CD4-positive, alpha-beta T cell treated with Interleukin-15 for 1 hour (primary cell): ENCODE results near the gene SYT10.
"Not testable (repeated sequence)": the region's sequence is repeated elsewhere in the genome, so short reads cannot be mapped to it uniquely, and the experiment has no call there.

ENCODE experiments used
- DNase-seq: peaks from one replicate; pipeline ENCODE4 v3.0.0-alpha.2; 2020

The SYT10 gene

GRCh38 chr12:33331961-33332398, 107.6 kb downstream of the SYT10 start:
- DNase-seq, result not testable (repeated sequence)

GRCh38 chr12:33330940-33331339, 108.7 kb downstream of the SYT10 start:
- DNase-seq, result no peak
